Activated T-helper 9 cell treated with anti-CD3 and anti-CD28 coated beads, Interleukin-2, amount 50 U/mL, for 16 hours (primary cell): ENCODE measurements around the gene PPP2R5E.

Experiments
- DNase-seq: peaks from one replicate; pipeline ENCODE4 v3.0.0-alpha.2; 2020; ENCODE audit warnings: low read depth

The PPP2R5E gene

DNA sequence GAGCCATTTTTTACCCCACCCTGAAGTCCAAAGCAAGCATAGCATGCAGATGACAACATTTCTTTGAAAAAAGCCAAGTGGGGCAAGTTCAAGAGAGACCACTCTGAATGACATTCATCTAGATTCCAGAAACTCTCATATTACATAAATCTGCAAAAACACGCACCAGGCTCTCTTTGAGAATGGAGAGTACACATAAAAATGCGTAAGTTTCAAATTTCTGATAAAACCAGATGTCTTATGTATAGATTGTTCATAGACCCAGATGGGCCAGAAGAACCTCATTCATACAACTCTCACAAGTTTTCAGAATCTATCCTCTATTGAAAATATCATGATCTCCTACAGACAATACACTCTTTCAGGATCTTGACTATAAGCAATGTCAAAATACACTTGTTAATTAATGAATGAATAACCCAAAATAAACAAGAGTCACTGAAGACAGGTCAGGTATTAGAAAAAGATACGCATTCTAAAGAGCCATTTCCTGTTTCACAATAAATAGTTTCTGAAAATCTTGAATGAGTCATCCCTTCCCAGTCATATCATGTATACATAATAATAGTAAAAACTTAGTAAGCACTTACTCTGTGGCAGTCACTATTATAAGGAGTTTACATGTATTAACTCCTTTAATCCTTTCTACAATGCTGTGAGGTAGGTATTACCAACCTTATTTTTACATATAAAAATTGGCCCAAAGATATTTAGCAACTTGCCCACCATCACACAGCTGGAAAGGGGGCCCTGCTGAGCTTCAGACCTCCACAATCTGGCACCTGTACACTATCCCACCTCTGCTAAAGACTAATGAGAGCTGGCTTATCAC, 72.0 kb downstream of the PPP2R5E start:
- no peak for DNase-seq

DNA sequence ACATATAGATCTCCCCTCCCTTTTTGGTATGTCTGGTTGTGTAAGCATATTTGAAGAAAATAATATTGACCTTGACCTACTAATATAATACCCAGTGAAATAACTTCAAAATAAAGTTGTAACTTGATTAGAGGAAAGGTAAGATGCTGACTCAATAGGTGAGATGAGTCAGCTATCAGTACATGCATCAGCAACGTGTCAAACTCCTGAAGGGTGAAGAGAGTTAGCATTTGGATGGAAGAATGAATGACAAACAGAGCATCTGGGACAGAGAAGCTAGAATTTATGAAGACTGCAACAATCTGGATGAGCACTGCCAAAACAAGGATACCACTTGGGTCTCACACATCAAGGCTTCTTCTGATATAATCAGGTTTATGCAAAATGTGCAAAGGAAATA, 74.9 kb downstream of the PPP2R5E start:
- no peak for DNase-seq

DNA sequence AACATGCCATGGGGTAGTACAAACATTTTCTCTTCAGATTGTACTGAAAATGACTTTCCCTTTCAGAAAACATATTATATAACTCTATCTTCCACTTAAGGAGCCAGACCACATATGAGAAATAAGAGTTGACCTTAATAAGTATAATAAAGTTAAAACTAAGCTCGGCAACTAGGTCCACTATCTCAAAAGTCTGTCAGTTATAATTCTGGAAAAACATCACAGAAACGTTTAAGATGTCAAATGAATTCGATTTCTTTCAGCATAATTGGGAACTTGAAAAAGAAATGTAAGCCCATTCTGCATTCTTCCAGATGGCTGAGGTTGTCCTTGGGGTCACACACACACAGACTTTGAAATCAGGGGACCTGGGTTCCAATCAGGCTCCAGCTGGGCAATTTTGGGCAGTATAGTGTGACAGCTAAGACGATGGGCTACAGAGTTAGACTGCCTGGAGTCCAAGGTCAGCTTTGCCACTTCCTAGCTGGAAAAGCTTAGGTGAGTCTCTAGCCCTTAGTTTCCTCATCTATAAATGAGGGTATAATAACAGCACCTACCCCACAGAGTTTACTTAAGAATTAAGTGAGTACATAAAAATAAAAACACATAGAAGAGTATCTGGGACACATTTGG, 75.6 kb downstream of the PPP2R5E start:
- DNase-seq, result no peak

DNA sequence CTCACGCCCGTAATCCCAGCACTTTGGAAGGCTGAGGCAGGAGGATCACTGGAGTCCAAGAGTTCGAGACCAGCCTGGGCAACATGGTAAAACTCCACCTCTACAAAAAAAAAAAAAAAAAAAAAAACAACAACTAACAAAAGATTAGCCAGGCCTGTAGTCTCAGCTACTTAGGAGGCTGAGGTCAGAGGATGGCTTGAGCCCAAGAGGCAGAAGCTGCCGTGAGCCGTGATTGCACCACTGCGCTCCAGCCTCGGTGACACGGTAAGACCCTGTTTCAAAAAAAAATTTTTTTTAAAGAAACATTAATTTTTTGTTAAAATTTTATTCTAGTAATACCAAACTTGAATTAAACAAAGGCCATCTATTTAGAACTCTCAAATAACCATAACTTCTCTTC, 77.8 kb downstream of the PPP2R5E start:
- no peak for DNase-seq

DNA sequence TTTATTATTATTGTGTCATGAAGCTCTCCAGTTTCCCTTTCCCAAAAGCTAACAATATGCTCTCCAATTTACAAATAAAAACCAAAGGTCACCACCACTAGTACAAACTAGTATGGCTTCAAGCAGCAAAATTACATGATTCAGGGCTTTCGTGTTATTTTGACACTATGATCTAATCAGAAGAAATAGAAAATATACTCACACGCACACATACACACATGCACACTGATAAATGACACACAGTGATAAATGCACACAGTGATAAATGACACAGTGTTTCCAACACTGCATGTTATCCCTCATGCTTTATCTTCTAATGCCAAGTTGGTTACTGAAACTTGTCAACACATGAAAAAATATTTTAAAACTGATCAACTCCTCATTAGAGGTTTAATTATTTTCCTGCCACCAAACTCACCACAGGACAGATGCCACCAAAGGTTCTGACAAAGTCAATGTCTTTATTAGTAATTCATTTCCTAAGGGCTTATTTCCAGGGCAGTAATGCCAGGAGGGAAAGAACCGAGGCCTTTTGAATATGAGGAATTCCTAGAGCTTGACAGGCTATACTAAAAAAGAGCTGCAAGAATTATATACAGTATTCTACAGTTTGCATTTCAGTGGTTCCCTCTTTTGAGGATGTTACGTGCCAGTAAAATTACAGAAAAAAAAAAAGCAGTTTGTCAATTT, 82.4 kb downstream of the PPP2R5E start:
- DNase-seq, result no peak

DNA sequence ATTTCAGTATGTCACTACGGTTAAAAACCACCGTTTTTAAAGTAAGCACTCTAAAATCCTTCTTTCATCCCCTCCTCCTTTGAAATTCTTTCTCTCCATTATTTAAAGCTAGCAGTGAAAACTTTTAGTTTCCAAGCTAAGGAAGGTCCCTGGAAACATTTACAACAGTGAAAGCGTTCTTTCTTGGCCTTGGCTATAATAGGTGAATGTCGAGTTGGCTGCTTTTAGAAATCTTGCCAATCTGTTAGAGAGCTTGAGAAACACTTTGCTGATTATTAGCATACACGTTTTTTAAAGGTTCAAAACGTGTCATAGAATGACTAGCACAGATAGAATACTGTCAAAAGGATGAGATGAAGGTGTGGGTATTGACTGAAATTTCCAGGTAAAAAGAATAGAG, 83.4 kb downstream of the PPP2R5E start:
- DNase-seq, result no peak

DNA sequence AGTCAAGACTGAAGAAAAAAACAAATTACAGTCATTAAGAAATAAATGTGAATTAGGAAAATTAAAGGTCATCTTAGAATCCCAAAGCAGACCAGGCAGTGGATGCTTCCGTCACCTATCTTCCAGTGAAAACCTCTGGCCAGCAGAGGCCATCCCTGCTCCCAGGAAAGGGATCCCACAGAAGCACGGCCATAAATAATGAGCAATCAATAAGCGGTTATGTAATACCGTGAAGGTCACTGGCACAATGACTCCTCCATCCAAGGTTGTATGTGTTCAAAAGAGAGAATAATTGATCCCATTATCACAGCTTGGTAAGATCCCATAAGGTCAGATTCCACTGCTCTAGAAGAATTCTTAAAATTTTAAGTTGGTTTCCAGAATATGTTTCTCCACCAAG, 85.7 kb downstream of the PPP2R5E start:
- DNase-seq, result no peak

DNA sequence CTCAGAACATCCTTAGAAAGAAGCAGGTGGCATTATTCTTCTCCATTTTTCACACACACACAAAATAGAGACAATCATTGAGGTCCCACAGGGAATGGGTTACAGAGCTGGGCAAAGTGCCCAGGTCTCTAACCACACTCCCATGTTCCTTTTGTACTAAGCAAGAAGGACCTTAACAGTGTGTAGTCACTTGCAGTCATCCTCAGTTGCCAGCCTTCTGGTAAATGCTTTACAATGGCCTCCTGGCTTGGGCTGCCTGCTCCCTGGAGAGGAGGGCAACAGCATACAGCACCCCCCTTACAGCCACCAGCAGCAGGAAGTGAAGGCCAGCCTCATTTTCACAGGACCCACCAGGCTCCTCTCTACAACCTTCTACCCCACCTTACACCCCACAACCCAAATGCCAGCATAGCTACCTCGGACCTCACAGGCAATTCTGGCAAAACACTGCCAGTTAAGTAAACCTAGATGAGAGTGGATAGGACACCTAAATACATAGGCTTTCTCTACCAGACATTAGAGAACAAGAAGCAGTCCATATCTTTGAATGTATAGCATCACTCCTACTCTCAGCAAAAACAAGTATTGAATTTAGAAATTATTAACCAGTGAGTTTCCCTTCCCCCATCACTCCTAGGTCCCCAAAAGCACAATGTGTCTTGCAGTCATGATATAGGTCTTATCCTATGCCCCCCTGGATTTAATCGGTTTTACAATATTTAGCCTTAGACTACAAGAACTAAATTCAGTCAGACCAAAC, 88.1 kb downstream of the PPP2R5E start:
- DNase-seq, result no peak

DNA sequence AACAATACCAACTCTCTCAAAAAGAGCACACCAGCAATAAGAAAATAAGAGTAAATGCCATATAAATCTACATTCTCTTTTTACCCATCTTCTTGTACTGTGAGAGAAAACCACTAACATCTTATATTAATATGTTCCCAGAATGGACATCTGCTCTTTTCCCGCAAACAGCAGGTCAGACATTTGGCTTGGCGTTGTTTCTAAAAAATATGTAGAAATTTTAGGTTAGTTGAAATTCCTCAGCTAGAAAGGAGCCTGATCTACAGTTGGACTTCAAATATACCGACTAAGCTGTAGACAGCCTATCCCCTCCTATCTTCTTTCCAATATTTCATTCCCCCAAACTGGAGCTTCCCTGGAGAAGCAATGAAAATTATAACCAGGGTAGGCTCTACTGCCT, 88.7 kb downstream of the PPP2R5E start:
- no peak for DNase-seq

DNA sequence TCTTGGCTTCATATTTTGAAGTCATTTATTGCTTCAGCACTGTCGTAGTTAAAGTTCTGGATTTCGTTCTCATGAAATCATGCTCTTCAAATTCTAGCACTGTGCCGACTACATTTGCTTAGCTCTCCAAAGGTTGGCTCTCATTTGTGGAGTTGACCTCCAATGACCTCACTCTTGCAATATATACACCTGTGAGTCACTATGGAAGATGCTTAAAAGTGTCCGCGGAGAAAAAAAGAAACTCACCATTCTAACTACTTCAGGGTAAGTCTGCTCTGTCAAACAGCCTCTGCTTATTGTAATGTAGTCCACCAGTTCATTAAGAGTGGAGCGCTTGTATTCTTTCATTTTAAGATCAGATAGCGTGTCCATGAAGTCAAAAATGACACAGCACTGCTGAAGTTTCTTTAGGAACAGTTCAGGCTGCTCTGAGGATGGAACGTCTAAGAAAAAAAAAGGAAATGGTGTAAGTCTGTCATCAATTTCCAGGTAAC, 89.7 kb downstream of the PPP2R5E start:
- DNase-seq, result no peak

DNA sequence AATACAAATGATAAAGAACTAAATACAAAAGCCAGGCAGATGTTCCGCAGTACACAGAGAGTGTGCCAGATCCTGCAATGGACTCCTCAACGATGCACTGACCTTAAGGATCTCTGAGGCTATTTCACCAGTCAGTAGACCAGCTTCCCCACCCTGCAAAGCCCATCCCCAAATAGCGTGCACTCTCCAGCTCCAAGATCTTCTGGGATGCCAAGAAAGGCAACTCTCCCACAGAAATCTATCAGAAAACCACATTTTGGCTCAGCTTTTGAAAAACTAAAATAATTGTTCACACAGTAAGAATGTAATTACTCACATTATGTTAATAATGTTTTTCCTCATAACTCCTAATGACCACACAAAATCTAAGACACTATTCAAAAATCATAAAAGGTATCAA, 90.4 kb downstream of the PPP2R5E start:
- no peak for DNase-seq

DNA sequence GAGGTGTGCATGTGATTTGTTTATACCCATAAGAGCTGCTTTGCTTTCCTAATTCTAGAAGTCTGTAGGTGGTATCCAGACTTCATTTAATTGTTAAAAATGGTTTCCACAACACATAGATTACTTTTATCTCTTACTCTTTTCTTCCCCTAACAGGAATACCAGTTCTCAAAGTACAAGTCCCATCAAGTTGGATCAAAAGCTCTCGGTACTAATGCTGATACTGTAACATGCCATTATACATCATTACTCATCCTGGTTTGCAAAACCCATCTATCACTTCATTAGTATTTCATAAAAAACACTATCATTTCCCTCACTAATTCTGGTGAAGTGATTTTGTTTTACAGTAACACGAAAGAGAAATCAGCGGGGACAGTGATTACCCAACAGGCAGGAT, 94.3 kb downstream of the PPP2R5E start:
- DNase-seq, result no peak

DNA sequence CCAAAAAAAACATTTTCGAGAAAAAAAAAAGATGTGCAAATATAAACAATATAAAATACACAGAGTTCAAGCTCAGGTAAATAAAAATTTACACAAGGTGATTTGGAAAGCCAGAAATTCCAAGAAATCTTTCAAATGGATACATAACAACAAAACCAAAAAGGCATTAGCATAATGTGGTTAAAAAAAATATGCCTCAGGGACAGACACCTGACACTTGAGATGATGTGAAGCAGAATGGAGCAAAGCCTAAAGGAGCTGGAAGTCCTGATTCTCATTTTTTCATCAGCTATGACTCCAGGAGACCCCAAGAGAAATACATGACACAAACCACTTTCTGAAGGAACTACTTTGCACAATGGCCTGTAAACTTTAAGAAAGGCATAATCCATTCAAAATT, 98.6 kb downstream of the PPP2R5E start:
- no peak for DNase-seq

DNA sequence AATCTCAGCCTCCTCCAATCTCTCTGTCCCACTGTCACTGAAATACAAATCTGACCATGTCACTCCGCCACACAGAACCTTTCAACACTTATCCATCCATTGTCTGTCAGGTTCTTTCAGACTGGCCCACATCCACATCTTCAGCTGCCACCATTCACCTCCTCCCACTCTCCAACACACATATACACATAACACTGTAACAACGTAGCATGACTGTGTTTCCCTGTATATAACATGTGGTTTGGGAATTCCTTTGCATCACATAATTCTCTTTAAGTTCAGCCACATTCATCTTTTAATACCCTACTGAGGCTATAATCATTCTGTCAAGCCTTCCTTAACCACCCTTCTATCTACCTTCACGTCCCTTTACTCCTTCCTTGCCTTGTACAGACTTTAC, 99.2 kb downstream of the PPP2R5E start:
- DNase-seq, result no peak

DNA sequence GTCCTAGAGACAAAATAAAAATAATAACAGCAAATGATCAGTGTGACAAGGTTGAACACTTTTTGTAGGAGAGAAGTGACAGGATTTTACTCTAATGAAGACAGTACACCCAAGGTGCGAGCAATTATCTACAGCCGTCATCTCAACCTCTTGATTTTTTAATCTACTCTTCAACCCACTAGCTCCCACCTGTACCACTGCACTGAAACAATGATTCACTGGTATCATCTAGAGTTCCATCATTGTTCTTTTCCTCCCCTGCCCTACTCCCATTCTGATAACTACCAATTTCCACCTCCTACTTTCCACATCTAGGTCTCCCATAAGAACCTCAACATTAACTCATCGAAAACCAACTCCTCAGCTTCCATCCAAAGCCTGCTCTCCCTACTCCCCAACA, 99.8 kb downstream of the PPP2R5E start:
- DNase-seq, result no peak

DNA sequence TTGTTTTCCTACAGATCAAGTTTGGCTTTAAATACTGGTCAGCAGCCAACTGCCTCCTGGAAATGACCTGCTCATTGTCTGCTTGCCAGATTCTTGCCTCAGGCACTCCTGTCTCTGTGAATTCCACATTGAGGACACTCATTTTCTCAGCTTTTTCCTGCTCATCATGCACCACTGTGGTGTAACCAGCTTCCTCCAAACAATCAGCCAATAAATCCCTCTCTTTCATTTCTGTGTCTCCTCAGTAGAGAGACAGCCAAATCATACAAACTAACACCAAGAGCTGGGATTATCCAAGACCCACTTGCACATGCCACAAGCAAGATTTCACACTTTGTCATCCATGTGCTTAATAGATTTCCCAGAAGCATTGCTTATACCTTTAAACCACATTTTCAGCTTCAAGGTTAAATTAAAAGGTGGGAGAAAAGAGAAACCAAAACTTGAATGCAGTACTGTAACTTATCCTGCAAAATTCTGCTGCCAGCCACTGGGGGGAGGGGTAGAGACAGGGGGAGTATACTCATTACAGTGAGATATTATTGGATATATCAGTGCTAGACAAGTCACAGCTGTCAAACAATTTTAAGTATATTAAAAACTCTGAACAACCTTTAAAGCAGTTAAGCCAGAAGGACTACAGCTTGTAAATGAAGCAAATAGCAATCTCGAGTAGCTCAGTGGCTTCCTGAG, 105.0 kb downstream of the PPP2R5E start:
- DNase-seq, result no peak

DNA sequence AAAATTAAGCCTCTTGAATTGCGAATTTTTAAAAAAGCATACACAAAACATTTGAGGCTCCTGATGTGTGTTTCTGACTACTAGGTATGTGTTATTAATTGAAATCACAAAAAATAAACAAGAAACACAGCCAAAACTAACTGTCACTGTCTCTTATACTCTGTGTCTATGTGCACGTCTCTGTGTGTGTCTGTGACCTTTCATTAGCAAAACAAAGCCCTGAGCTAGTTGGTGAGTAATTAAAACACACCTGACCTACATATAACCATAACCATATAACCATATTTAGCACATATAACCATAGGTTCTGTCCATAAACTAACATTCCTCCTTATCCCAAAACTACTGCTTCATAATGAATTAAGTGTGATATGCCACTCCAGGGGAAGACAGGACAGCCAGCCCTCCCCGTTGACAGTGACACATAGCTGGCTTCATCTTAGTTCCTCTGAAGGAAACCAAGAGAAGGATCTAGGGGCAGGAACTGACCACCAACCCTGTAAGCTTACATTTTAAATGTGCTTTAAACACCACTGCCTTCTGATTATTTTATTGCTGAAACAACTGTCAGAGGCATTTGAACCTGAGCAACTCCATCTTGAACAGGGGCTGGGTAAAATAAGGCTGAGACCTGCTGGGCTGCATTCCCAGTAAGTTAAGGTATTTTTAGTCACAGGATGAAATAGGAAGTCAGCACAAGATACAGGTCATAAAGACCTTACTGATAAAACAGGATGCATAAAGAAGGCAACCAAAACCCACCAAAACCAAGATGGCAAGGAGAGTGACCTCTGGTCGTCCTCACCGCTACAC, 106.7 kb downstream of the PPP2R5E start:
- DNase-seq, result no peak

DNA sequence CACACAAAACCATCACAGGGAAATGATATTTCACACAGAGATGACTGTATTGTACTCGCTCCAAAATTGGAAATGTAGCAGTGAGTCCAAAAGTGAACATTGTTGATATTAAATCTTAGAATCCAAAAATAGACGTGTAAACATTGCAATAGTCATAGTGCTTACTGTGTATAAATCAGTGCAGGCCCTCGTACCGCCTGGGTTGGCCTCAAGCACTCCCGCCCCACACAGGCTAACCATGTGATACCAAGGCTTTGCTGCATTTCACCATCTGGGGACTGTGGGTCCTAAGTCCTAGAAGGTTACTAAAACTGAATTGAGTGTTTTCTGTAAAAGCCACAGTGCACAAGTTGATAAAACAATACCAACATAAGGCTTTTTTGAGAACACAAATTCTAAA, 107.3 kb downstream of the PPP2R5E start:
- DNase-seq, result no peak

DNA sequence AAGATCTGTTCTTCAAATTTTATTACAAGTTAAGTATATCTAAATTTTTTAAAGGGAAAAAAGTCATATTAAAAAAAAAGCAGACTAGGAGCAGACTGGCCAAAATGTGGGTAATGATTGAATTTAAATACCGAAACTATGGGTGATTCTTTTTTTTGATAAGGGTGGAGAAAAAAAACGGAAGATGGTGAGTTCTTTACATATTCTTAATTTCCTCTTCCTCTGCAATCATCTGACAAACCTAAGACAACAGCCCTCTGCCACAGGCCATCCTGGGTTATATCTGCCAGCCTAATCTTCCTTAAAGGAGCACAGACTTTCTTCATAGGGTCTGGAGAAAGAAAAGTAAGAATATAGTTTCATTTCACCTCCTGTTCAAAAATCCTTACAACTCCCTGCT, 108.0 kb downstream of the PPP2R5E start:
- no peak for DNase-seq

DNA sequence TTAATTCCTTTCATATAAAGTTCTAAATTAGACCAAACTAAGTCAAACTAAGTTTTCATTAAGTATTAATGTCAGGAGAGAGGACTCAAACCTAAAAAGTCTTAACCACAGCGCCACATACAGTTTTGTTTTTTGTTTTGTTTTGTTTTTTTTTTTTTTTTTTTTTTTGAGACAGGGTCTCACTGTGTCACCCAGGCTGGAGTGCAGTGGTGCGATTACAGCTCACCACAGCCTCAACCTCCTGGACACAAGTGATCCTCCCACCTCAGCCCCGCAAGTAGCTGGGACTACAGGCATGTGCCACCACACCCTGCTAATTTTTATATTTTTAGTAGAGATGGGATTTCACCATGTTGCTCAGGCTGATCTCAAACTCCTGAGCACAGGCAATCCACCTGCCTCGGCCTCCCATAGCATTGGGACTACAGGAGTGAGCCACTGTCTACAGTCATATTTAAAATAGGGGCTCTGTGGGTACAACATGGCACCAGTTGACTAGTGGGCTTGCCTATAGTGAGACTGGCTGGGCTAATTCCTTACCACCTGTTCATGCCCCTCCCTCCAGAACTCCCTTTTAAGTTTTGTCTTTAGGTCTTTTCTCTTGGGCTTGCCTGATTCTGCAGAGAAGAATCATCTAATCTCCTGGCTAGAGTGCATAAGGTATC, 110.2 kb downstream of the PPP2R5E start:
- DNase-seq, result no peak
